Activated CD4-positive, alpha-beta T cell treated with anti-CD3 and anti-CD28 coated beads, Interleukin-2, amount 50 U/mL, for 16 hours (primary cell): Measurements from ENCODE around the gene KCTD20.

Experiments
- DNase-seq: peaks from one replicate; pipeline ENCODE4 v3.0.0-alpha.2; 2020

The KCTD20 gene

GRCh38 chr6:36499918-36500317 lies 57.1 kb downstream of the KCTD20 start:
- no peak for DNase-seq

- no peak for DNase-seq
Observed at GRCh38 chr6:36501686-36502085, 58.9 kb downstream of the KCTD20 start.

DNA sequence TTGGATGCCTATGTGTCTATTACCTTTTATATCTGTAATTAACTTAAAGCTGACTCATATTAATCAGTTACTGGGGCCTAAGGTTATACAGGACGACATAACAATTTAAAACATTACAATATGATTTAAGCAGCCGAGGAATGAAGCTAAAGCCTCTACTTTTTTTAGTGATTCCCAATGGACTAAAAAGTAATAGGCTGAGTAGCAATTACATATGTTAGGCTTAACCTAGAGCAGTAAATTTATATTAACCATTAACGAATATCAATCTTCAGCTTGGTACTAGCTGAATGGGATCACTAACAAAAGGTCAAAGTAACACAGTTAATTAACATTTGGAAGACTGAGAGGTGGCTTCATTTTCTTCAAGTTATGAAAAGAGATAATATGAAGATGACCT lies 61.4 kb downstream of the KCTD20 start:
- DNase-seq, result no peak

- DNase-seq, result no peak
Observed at GRCh38 chr6:36504982-36505381, 62.2 kb downstream of the KCTD20 start.

GRCh38 chr6:36505744-36506534 lies 63.1 kb downstream of the KCTD20 start:
- no peak for DNase-seq

DNA sequence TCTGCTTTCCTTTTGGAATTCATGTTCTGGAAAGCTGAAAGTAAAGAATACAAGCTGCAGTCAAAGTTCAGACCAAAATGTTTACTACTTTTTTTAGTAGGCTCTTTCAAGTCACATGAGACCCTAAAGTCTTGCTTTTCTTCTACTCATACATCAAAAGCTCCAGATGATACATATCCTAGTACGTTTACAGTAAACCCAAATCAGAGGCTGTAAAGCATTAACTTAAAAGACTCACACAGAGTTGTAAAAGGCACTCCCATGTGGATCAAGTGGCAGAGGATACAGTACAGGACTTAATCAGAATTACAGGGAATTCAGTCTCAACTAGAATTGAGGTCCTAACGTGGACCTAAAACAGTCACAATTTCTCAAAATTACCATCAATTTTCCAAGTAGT lies 63.8 kb downstream of the KCTD20 start:
- DNase-seq, result no peak

GRCh38 chr6:36508532-36508931 lies 65.7 kb downstream of the KCTD20 start:
- DNase-seq, result no peak

GRCh38 chr6:36510365-36510764 lies 67.6 kb downstream of the KCTD20 start:
- no peak for DNase-seq

GRCh38 chr6:36514554-36515456 lies 72.0 kb downstream of the KCTD20 start:
- DNase-seq, result no peak

- no peak for DNase-seq
Observed at GRCh38 chr6:36515844-36516243, 73.0 kb downstream of the KCTD20 start.

DNA sequence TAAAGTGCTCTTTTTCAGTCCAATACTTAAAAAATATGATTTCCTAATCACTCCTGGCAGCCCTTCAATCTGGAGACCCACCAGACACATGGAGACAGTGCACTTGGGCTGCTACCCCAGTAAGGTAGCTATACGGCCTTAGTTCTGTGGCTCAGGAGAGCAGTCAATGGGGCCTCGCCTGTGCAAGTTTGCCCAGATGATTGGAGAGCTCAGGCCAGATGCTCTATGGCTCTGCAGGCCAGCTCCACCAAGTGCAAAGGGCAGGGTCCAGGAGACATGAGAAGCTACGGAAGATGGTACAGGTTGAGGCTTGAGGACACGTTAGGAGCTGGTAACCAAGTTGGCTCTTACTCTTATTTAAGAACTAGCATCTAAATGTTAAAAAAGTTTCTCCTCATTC lies 73.8 kb downstream of the KCTD20 start:
- DNase-seq, result no peak

DNA sequence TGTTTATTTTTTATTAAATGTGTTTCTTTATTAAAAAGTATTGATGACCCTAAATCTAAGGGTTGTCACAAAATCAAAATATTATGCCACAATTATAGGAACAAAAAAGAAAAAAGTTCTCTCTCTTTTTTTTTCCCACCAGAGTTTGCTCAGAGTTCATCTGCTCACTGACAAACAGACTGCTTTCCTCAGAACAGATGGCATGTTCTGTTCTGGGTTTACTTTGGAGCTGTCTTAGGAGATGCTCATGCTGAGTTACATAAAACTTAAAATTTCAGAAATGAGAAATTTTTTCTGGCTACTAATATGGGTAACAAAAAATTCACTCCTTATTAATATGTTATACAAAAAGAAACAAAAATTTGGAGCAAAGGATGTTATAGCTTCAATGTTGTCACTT lies 74.2 kb downstream of the KCTD20 start:
- no peak for DNase-seq

- DNase-seq, result no peak
Observed at GRCh38 chr6:36517408-36517807, 74.6 kb downstream of the KCTD20 start.

GRCh38 chr6:36519352-36519751 lies 76.6 kb downstream of the KCTD20 start:
- no peak for DNase-seq

- DNase-seq, result no peak
Observed at GRCh38 chr6:36523451-36523850, 80.7 kb downstream of the KCTD20 start.

DNA sequence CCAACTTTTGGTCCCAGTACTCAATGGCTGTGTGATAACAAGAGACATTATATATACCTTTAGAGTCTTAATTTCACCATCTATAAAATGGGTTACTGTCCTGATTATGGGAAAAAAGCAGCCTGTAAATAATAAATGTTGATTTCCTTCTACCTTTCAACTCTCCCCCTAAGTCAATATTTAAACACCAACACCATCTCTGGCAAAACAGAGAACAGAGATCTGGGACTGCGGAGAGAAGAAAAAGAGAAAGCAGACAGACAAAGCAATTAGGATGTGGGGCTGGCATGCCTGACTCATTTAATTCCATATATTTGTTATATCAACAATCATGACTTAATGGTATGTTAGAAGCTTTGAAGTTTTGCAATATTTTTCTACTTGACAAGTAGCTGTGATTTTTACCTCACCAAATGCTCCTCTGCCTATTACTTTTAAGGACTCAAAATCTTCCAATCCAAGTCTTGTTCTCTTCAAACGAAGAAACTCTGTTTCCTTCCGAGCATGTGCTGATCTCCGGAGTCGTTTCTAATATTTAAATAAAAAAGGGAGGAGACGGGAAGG lies 81.2 kb downstream of the KCTD20 start:
- no peak for DNase-seq

GRCh38 chr6:36524871-36525270 lies 82.1 kb downstream of the KCTD20 start:
- DNase-seq, result no peak

DNA sequence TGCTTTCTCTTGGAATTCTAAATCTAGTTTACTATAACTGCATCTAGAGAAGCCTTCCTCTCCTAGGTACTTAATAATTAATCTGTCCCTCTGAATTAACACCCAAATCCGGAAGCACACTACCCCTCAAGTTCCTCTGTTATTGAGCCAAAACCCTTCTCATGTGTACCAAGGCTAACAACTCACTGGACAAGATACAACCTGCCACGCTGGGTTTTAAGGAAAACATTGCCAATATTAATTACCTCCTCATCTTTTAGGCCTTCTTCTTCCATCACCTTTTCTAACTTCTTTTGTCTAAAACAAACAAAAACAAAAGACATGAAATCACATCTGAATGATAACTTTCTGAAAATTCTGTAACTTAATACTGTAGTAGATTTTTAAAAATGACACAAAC lies 82.5 kb downstream of the KCTD20 start:
- DNase-seq, result no peak

- no peak for DNase-seq
Observed at GRCh38 chr6:36526066-36526465, 83.3 kb downstream of the KCTD20 start.

DNA sequence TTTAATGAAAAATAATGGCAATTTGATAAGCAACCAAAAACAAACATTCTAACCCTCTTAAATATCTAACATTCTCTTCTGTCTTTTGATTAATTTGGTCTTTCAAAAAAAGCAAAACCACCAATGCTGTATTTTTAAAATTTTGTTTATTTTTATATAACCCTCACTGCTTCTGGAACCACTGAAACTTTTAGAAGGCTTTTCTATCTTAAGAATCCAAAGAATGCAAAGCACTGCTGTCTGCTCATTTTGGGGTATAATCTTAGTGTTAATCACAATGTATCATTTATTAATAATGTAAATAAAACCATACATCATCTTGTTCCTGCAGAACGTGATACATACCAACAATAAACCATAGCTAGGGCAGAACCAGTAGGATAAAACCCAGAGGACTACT lies 90.5 kb downstream of the KCTD20 start:
- no peak for DNase-seq

DNA sequence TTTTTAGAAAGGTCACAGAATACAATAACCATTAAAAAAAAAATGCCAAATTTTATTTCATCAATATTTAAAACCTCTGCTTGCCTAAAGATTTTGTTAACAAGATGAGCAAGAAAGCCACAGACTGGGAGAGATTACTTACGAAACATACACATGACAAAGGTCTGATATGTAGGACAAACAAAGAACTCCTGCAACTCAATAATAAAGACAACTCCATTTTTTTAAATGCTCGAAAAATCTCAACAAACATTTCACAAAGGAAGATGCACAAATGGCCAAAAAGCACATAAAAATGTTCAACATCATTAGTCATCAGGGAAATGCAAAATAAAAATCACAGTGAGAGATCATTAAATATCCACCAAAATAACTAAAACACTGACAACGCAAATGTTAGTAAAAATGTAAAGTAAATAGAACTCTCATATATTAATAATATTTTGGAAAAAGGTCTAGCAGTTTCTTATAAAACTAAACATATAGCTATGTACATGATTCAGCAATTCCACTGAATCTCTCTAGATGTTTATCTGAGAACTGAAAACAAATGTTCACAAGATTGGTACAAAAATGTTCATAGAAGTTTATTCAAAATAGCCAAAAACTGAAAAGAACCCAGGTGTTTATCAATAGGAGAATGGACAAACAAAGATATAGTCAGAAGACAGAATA lies 94.2 kb downstream of the KCTD20 start:
- DNase-seq, result no peak

DNA sequence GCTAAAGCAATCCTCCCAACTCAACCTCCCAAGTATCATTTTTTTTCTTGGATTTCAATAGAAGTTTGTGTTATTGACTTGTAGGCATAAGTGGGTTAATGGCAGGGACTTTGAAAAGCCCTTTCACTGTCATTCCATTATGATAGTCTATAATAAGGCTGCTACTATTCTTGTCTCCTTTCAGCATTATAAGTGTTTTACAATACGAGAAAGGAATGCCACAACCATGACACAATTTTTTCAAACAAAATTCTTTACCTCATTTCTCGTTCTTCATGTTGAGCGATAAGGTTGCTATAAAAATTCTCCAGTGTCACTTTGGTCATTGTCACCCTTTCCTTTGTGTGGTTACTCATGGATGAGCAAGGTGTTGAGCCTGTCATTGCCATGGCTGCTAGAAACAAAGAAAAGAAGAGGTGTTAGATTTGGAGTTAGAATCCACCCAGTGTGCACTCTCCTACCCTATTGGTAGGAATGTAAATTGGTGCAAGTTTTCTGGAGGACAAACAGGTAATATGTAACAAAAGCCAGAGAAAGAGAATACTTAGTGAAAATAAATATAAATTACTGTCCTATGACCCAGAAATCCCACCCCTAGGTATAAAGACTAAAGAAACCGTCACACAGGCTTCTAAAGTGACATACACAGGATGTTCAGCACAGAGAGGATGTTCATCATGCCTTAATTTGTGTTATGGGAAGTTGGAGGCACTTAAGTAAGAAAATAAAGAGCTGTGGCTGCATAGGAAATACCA lies 97.2 kb downstream of the KCTD20 start:
- no peak for DNase-seq
